Activated CD4-positive, alpha-beta T cell treated with anti-CD3 and anti-CD28 coated beads, Interleukin-2, Interleukin-4, amounts not matched to agents 100 ng/mL and 50 ng/mL, durations not matched to agents 16 hours and 8 hours (primary cell): ENCODE results near the gene PYHIN1.

Experiments
- DNase-seq: peaks from one replicate; pipeline ENCODE4 v3.0.0-alpha.2; 2020; ENCODE audit warnings: low spot score

The PYHIN1 gene

GRCh38 chr1:159014851-159015250 lies 83.5 kb downstream of the PYHIN1 start:
- peak; percentile 52 for DNase-seq

GRCh38 chr1:159015440-159015909 lies 84.1 kb downstream of the PYHIN1 start:
- DNase-seq = peak; percentile 91

GRCh38 chr1:159023723-159024122 lies 92.4 kb downstream of the PYHIN1 start:
- DNase-seq = no peak

GRCh38 chr1:159025043-159025442 lies 93.7 kb downstream of the PYHIN1 start:
- DNase-seq = no peak
